Mucosa of stomach (tissue), 1 donor: ENCODE data around the gene KRTAP4-9.
"Not testable (repeated sequence)": the region's sequence is repeated elsewhere in the genome, so short reads cannot be mapped to it uniquely, and the experiment has no call there.

Source experiments
- H3K27me3 ChIP-seq: one replicate; pipeline ENCODE4 v1.7.0; 2013; ENCODE audit warnings: mild to moderate bottlenecking, low read length; ENCODE audit not compliant: control insufficient read depth, insufficient read depth
- H3K36me3 ChIP-seq: one replicate; pipeline ENCODE4 v1.7.0; 2013; ENCODE audit warnings: low read length; ENCODE audit not compliant: control insufficient read depth, insufficient read depth
- H3K4me1 ChIP-seq: one replicate; pipeline ENCODE4 v1.7.0; 2013; ENCODE audit warnings: mild to moderate bottlenecking, low read length; ENCODE audit not compliant: control insufficient read depth, insufficient read depth
- H3K4me3 ChIP-seq: one replicate; pipeline ENCODE4 v1.7.0; 2013; ENCODE audit warnings: low read length
- H3K9ac ChIP-seq: one replicate; pipeline ENCODE4 v1.7.0; 2013; ENCODE audit warnings: mild to moderate bottlenecking, low read length, moderate library complexity
- H3K9me3 ChIP-seq: one replicate; pipeline ENCODE4 v1.7.0; 2013; ENCODE audit warnings: mild to moderate bottlenecking, low read length, moderate library complexity; ENCODE audit not compliant: control insufficient read depth
- donor health status: Pancreatic carcinoma.

Gene KRTAP4-9

DNA sequence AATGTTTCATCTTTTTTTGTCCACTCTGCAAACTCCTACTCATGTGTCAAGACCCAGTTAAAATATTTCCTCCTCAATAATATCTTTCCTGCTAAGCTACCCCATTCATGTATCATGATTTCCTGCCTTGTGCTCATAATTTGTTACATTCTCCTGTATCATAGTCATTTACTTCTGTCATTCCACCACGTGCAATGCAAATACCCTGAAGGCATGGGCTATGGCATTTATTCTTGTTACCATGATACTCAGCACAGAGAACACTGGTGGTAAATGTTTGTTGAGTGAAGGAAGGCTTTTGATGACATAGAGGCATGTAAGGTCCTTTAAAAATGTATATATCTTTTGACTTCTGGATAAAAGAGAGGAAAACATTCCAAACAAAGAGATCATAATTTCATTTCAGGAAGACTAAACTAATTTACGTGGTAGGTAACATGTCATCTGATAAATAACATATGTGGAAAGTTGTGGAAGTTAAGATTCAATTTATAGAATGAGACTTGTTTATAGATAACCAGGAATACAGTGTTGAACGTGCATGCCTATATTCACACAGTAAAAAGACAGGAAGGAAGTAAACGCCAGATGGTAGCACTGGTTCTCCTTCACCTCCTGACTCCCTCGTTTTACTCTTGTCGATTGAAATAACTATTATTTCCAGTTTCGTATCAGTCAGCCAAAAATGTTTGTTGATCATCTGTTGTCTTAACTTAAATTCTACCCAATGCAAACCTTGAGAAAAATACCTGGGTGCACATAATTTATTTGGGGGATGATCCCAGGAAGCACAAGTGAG, 5.3 kb upstream of the KRTAP4-9 start:
- H3K4me1 ChIP-seq, H3K27me3 ChIP-seq, H3K36me3 ChIP-seq, H3K4me3 ChIP-seq, H3K9me3 ChIP-seq, H3K9ac ChIP-seq: not testable (repeated sequence)

- no peaks in the 10 kb centered on the region for H3K36me3 ChIP-seq
- H3K9ac ChIP-seq: no peak within 1 kb of the TSS
- H3K9me3 ChIP-seq: no peaks in the 10 kb centered on the region
- H3K4me3 ChIP-seq: no peak within 1 kb of the TSS
- H3K27me3 ChIP-seq: no peaks in the 10 kb centered on the region
- no peaks in the 10 kb centered on the region for H3K4me1 ChIP-seq
Observed at GRCh38 chr17:41101586-41102259, 3.5 kb upstream of the KRTAP4-9 start, which contains the start of gene KRTAP4-16. TSS of gene KRTAP4-16 (minus strand) at chr17:41102209. CDS start at chr17:41102209, 0 bp downstream.

GRCh38 chr17:41103896-41104295, 1.3 kb upstream of the KRTAP4-9 start:
- Histone ChIP-seq H3K4me1 (no peaks in the 10 kb centered on the region), H3K4me3 (no peak overlapping the region), H3K9ac (no peak overlapping the region), H3K36me3 (no peaks in the 10 kb centered on the region), H3K9me3 (no peaks in the 10 kb centered on the region), H3K27me3 (no peaks in the 10 kb centered on the region)

DNA sequence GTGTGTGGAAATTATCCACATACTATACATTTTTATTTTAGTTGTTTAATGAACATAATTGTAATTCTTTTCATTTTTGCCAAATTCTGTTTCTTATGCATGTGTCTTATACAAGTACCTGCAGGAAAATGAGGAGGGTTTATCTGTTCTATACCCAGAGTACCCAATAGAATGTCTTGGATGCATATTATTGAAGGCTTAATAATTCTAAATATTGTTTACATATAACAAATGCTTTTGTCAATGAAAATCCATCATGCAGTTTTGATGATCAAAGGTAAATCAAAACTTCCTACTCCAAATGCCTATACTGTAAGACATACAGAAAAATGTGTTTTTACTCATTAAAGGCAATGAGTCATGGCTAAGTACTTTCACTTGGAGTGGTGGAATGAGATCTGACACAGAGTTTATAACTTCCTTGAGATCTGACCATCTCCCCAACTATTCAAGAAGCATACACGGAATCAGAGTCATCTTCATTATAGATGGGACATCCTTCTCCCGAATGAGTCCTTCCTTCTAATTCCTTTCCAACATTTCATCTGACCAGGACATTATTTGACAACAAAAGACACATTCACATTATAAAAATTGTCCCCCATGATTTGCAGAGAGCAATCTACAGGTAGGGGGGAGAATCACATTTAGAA, 677 bp upstream of the KRTAP4-9 start:
- not testable (repeated sequence) for H3K9me3 ChIP-seq, H3K9ac ChIP-seq, H3K4me1 ChIP-seq, H3K4me3 ChIP-seq, H3K27me3 ChIP-seq, H3K36me3 ChIP-seq

DNA sequence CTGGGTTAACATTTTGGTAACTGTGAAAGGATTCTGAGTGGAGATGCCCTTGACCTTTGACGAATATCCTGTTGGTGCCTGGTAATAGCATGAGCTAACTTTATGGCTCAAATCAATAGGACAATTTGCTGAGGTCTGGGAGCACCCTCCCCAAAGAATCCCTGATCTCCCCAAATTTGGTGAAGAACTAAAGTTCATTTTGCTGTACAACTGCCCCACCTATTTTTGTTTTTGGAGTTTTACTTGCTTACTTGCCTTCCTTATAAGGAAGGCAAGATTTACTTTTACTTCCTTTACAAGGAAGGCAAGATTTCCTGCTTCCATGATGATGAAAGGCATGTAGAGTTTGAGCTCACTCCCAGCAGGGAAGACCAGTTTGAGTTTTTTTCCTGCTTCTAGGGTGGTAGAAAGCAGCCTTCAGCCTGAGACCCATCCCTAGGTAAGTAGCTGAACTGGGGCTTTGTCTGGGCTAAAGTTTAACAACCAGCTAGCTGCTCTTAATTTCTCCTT, 2.8 kb downstream of the KRTAP4-9 start:
- H3K9ac ChIP-seq: no peak overlapping the region
- no peak overlapping the region for H3K4me3 ChIP-seq
- H3K36me3 ChIP-seq: no peaks in the 10 kb centered on the region
- no peaks in the 10 kb centered on the region for H3K9me3 ChIP-seq
- H3K27me3 ChIP-seq: no peaks in the 10 kb centered on the region
- no peaks in the 10 kb centered on the region for H3K4me1 ChIP-seq

DNA sequence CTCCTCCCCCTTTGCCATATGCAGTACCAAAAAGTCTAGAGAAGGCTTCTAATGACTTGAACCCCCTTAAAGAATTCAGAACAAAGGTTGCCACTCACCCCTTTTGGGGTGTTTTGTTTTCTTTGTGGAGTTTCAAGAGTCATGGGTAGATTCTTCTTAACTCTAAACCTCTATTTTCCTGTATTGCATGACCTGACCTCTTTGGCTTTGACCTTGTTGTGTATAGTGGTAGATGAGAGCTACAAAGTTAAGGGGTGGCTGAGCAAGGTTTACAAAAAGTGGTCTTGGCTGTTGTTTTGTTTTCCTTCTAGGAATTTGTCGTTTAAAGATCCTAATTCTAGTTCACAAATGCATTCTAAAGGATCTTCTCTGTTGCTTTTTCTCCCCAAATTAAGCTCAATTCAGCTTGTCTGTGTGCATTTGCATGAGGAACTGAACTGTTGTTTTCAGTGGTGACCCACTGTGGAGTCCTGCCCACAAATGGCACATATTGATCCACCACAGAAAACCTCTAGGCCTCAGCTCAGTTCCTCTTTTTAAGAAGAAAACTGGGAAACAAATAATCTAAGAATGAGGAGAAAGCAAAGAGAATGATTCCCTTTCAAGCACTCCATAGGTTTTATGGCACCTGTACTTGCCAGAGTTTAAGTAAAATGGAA, 3.7 kb downstream of the KRTAP4-9 start:
- not testable (repeated sequence) for H3K27me3 ChIP-seq, H3K36me3 ChIP-seq, H3K4me3 ChIP-seq, H3K9me3 ChIP-seq, H3K9ac ChIP-seq, H3K4me1 ChIP-seq

DNA sequence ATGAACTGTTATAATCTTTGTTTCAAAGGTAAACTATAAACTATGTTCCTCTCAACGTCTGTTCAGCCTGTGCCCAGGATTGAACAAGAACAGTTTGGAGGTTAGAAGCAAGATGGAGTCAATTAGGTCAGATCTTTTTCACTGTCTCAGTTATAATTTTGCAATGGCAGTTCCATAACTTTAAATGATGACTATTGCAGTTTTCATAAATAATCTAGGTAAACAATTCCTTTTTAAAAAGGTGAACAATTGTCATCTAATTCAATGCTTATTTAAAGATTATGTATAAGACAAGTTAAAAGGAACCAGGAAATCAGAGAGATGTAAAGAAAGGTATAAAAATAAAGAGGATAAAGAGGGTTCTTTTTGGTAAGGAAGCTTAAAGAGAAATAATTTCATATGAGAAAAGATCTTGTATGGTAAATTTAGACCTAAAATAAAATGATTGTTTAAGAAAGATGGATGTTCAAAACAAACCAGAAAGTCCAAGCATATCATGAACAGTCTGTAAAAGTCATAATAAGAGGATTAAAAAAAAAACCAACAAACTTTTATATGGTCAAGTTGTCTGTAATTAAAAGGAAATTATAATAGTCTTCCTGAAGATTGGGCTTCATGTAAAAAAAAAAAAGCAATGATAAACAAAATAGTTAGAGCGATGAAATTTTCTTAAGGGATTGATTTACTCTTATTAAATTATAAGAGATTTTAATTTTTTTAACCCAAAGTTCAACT, 6.1 kb downstream of the KRTAP4-9 start:
- no peaks in the 10 kb centered on the region for H3K27me3 ChIP-seq

DNA sequence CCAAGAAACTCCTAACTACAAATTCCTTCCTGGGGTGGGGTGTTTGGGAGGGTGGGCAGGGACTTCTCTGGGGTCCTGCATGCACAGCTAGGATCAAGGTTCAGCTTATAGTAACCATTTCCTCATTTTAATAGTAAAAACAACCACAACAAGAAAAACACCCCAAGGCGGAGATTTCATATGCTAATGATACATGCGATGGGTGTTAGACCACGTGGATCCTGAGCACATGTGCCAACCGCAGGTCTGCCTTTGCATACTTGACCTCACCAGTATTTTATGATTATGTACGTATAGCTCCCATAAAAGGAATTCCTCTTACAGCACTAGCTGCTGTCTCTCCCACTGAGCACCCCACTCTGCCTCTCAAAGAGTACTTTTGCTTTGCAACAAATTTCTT, 11.1 kb downstream of the KRTAP4-9 start:
- Histone ChIP-seq H3K36me3 (no peaks in the 10 kb centered on the region), H3K9ac (no peak overlapping the region), H3K4me3 (no peak overlapping the region), H3K9me3 (no peaks in the 10 kb centered on the region), H3K4me1 (no peaks in the 10 kb centered on the region), H3K27me3 (no peaks in the 10 kb centered on the region)

More for the DNA sequence above, 6.1 kb downstream of the KRTAP4-9 start:
- Histone ChIP-seq H3K4me1 (no peaks in the 10 kb centered on the region), H3K9me3 (no peaks in the 10 kb centered on the region), H3K9ac (no peak overlapping the region), H3K4me3 (no peak overlapping the region), H3K36me3 (no peaks in the 10 kb centered on the region)

DNA sequence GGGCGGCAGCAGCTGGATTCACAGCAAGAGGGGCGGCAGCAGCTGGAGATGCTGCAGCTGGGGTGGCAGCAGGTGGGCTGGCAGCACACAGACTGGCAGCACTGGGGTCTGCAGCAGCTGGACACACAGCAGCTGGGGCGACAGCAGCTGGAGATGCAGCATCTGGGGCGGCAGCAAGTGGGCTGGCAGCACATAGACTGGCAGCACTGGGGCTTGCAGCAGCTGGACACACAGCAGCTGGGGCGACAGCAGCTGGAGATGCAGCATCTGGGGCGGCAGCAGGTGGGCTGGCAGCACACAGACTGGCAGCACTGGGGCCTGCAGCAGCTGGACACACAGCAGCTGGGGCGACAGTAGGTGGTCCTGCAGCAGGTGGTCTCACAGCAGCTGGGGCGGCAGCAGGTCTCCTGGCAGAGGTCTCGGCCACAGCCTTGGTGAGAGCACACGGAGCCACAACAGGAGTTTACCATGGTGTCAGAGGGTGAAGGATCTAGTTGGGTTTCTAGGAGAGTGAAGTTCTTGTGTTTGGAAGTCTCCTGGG, 12.7 kb downstream of the KRTAP4-9 start, which contains the start of gene KRTAP4-11:
Gene KRTAP4-11 (minus strand): TSS at position 528 of the 541 bp plus-strand sequence. CDS start 58 bp downstream, at position 470.
- not testable (repeated sequence) for H3K9ac ChIP-seq, H3K27me3 ChIP-seq, H3K9me3 ChIP-seq, H3K4me1 ChIP-seq, H3K36me3 ChIP-seq, H3K4me3 ChIP-seq

DNA sequence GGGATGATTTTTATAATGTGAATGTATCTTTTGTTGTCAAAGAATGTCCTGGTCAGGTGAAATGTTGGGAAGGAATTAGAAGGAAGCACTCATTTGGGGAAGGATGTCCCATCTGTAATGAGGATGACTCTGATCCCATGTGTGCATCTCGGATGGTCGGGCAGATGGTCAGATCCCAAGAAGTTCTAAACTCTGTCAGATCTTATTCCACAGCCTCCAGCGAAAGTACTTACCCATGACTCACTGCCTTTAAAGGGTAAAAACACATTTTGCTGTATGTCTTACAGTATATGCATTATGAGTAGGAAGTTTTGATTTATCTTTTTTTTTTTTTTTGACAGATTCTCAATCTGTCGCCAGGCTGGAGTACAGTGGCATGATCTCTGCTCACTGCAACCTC, 13.5 kb downstream of the KRTAP4-9 start:
- Histone ChIP-seq H3K9me3 (no peaks in the 10 kb centered on the region), H3K9ac (no peak overlapping the region), H3K27me3 (no peaks in the 10 kb centered on the region), H3K4me3 (no peak overlapping the region), H3K4me1 (no peaks in the 10 kb centered on the region), H3K36me3 (no peaks in the 10 kb centered on the region)
